ENCODE data around the gene TBC1D26.
"Not testable (repeated sequence)": the region's sequence is repeated elsewhere in the genome, so short reads cannot be mapped to it uniquely, and the experiment has no call there.

DNA sequence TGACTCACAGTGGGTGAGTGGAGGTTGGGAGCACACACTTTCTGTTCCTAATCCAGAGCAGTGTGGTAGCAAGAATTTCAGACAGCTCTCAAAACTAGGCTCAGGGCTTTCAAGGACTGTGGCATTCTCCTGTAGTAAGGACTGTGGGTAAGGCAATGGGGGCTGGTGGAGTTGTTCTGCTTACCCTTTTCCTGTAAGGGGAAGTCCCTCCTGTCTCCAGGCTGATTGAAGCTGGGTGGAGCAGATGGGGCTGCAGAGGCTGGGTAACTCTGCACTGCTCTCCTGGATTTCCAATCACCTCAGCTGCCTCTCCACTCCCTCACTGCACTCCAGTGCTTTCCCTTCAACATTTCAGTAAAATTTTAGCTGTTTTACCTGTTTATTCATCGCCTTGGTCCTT, 44.6 kb upstream of the TBC1D26 start:
- TF ChIP-seq POLR2AphosphoS5 (IDR thresholded peaks at IDR 0.05); POLR2A (IDR thresholded peaks at IDR 0.05); EP300 (IDR thresholded peaks at IDR 0.05; ENCODE audit: low read depth): not testable (repeated sequence)
- TF ChIP-seq, protein P1, sequence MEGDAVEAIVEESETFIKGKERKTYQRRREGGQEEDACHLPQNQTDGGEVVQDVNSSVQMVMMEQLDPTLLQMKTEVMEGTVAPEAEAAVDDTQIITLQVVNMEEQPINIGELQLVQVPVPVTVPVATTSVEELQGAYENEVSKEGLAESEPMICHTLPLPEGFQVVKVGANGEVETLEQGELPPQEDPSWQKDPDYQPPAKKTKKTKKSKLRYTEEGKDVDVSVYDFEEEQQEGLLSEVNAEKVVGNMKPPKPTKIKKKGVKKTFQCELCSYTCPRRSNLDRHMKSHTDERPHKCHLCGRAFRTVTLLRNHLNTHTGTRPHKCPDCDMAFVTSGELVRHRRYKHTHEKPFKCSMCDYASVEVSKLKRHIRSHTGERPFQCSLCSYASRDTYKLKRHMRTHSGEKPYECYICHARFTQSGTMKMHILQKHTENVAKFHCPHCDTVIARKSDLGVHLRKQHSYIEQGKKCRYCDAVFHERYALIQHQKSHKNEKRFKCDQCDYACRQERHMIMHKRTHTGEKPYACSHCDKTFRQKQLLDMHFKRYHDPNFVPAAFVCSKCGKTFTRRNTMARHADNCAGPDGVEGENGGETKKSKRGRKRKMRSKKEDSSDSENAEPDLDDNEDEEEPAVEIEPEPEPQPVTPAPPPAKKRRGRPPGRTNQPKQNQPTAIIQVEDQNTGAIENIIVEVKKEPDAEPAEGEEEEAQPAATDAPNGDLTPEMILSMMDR (IDR thresholded peaks at IDR 0.05): not testable (repeated sequence)
